ENCODE data around the gene FMN2.

DNA sequence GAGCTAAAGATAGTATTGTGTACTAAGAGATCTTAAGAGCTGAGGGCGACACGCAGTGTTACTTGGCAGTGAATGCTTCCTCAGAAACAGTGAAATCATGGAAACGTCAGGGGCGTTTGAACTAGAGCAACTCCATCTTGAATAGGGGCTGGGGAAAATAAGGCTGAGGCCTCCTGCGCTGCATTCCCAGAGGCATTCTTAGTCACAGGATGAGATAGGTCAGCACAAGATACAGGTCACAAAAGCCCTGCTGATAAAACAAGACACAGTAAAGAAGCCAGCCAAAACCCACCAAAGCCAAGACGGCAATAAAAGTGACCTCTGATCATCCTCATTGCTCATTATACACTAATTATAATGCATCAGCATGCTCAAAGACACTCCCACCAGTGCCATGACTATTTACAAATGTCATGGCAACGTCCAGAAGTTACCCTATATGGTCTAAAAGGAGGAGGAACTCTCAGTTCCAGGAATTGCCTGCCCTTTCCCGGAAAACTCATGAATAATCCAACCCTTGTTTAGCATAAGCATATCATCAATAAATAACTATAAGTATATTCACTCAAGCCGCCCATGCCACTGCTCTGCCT, 37.5 kb upstream of the FMN2 start:
- TF ChIP-seq, protein P1, sequence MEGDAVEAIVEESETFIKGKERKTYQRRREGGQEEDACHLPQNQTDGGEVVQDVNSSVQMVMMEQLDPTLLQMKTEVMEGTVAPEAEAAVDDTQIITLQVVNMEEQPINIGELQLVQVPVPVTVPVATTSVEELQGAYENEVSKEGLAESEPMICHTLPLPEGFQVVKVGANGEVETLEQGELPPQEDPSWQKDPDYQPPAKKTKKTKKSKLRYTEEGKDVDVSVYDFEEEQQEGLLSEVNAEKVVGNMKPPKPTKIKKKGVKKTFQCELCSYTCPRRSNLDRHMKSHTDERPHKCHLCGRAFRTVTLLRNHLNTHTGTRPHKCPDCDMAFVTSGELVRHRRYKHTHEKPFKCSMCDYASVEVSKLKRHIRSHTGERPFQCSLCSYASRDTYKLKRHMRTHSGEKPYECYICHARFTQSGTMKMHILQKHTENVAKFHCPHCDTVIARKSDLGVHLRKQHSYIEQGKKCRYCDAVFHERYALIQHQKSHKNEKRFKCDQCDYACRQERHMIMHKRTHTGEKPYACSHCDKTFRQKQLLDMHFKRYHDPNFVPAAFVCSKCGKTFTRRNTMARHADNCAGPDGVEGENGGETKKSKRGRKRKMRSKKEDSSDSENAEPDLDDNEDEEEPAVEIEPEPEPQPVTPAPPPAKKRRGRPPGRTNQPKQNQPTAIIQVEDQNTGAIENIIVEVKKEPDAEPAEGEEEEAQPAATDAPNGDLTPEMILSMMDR (IDR thresholded peaks at IDR 0.05), result no peak
- TF ChIP-seq POLR2A (IDR thresholded peaks at IDR 0.05), result no peak

Measured in lower leg skin (tissue), 3 donors.